Tibial artery (tissue), 4 donors: ENCODE measurements around the gene SYK.
"Not testable (repeated sequence)": the region's sequence is repeated elsewhere in the genome, so short reads cannot be mapped to it uniquely, and the experiment has no call there.

Source experiments
- DNase-seq, 2 donors: peaks; one replicate each; pipeline ENCODE4 v3.0.0-alpha.2; 2019
- H3K27ac ChIP-seq, 2 donors: fragments of 200-600 bp; sonication (generic) in 1 of 2; 1 replicate in 1 of 2; 2 replicates in 1 of 2; pipeline ENCODE4 v1.5.1; 2018 to 2019; ENCODE audit warnings: mild to moderate bottlenecking in 1 of 2
- H3K27me3 ChIP-seq, 2 donors: fragments of 200-600 bp; sonication (generic) in 1 of 2; one replicate each; pipeline versions ENCODE4 v1.5.1 to v1.6.0; 2016 to 2019
- H3K36me3 ChIP-seq, 3 donors: fragments of 200-600 bp; sonication (generic) in 2 of 3; one replicate each; pipeline ENCODE4 v1.5.1; 2016 to 2019; ENCODE audit warnings: mild to moderate bottlenecking in 2 of 3
- H3K4me1 ChIP-seq, 4 donors: fragments of 200-600 bp; sonication (generic) in 2 of 4; 1 replicate in 3 of 4; 2 replicates in 1 of 4; pipeline ENCODE4 v1.5.1; 2016 to 2019
- H3K4me3 ChIP-seq, 2 donors: fragments of 200-600 bp; sonication (generic) in 1 of 2; 1 replicate in 1 of 2; 2 replicates in 1 of 2; pipeline ENCODE4 v1.5.1; 2018 to 2019; ENCODE audit warnings: mild to moderate bottlenecking in 2 of 2
- H3K9me3 ChIP-seq, 3 donors: fragments of 200-600 bp; sonication (generic) in 1 of 3; one replicate each; pipeline ENCODE4 v1.5.1; 2016 to 2019
- CTCF ChIP-seq, 2 experiments: fragments of 200-600 bp in 1 of 2; fragments of 450-650 bp in 1 of 2; IDR thresholded peaks; one replicate each; pipeline ENCODE4 v1.5.1; 2017 to 2019; ENCODE audit warnings: antibody characterized with exemption in 2 of 2, mild to moderate bottlenecking in 1 of 2, moderate library complexity in 1 of 2
- intact Hi-C: fragments of 100-400 bp; cut with DNase I; formaldehyde crosslinking; loops from one replicate; pipeline ENCODE4 v1.15.0; 2023; ENCODE audit warnings: low total_unique reads

The SYK gene

DNA sequence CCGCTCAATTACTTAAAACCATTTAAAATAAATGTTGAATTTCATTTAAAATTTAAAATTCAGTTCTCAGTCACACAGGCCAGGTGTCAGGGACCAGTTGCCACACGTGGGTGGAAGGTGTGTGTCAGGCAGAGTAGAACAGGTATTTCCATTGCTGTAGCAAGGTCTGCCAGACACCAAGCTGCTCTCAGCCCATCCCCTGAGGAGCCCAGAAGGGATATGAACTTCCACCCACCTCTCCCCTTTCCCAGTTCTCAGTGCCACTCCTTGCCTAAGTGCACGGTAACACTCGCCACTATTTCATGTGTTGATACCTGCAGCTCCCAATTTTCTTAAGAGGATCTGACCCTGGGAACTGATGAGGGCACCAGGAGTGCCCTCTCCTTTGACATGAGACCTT is 12.7 kb downstream of the SYK start:
- Histone ChIP-seq H3K9me3 (no peaks in the 10 kb centered on the region), H3K4me3 (no peak overlapping the region), H3K4me1 (no peaks in the 10 kb centered on the region), H3K27ac (no peak overlapping the region), H3K36me3 (no peaks in the 10 kb centered on the region), H3K27me3 (peaks cover 0 to 9% of the 10 kb centered on the region in 2 donors)
- no peak for TF ChIP-seq CTCF (IDR thresholded peaks at IDR 0.05)
- intact Hi-C loops, result no loop called here
- no peak for DNase-seq

- Histone ChIP-seq H3K27me3 (peaks cover 0 to under 1% of the 10 kb centered on the region in 2 donors), H3K4me1 (no peaks in the 10 kb centered on the region), H3K27ac (no peak overlapping the region), H3K4me3 (no peak overlapping the region), H3K36me3 (no peaks in the 10 kb centered on the region), H3K9me3 (no peaks in the 10 kb centered on the region)
- TF ChIP-seq CTCF (IDR thresholded peaks at IDR 0.05), result no peak
- DNase-seq, result peak in 1 of 2 donors; percentile 75
- intact Hi-C loops, result no loop called here
Measured at GRCh38 chr9:90815183-90815943, 13.7 kb downstream of the SYK start.

GRCh38 chr9:90815944-90816357 is 14.3 kb downstream of the SYK start:
- no peak for DNase-seq
- no peaks in the 10 kb centered on the region for H3K27me3 ChIP-seq
- H3K9me3 ChIP-seq, result no peaks in the 10 kb centered on the region
- H3K4me3 ChIP-seq, result no peak overlapping the region
- TF ChIP-seq CTCF (IDR thresholded peaks at IDR 0.05), result no peak
- no peaks in the 10 kb centered on the region for H3K4me1 ChIP-seq
- intact Hi-C loops, result no loop called here
- H3K27ac ChIP-seq, result no peak overlapping the region
- H3K36me3 ChIP-seq, result no peaks in the 10 kb centered on the region

- H3K4me1 ChIP-seq, result no peaks in the 10 kb centered on the region
- H3K36me3 ChIP-seq, result no peaks in the 10 kb centered on the region
- no peak overlapping the region for H3K4me3 ChIP-seq
- H3K27ac ChIP-seq, result no peak overlapping the region
- H3K27me3 ChIP-seq, result no peaks in the 10 kb centered on the region
- intact Hi-C loops, result no loop called here
- DNase-seq, result no peak
- H3K9me3 ChIP-seq, result no peaks in the 10 kb centered on the region
- no peak for TF ChIP-seq CTCF (IDR thresholded peaks at IDR 0.05)
Measured at GRCh38 chr9:90816690-90817089, 15.1 kb downstream of the SYK start.

- Histone ChIP-seq H3K9me3 (no peaks in the 10 kb centered on the region), H3K27me3 (no peaks in the 10 kb centered on the region), H3K36me3 (no peaks in the 10 kb centered on the region), H3K4me3 (no peak overlapping the region), H3K27ac (no peak overlapping the region), H3K4me1 (no peaks in the 10 kb centered on the region)
- intact Hi-C loops, result no loop called here
- no peak for DNase-seq
- TF ChIP-seq CTCF (IDR thresholded peaks at IDR 0.05), result no peak
Measured at GRCh38 chr9:90818279-90818678, 16.7 kb downstream of the SYK start.

- H3K4me3 ChIP-seq, H3K27ac ChIP-seq, H3K27me3 ChIP-seq, H3K36me3 ChIP-seq, DNase-seq, intact Hi-C loops, H3K4me1 ChIP-seq, H3K9me3 ChIP-seq: not testable (repeated sequence)
Measured at GRCh38 chr9:90820406-90820805, 18.8 kb downstream of the SYK start.

GRCh38 chr9:90821236-90821635 is 19.6 kb downstream of the SYK start:
- H3K4me1 ChIP-seq, DNase-seq, H3K36me3 ChIP-seq, H3K9me3 ChIP-seq, intact Hi-C loops, H3K27me3 ChIP-seq, H3K4me3 ChIP-seq, H3K27ac ChIP-seq: not testable (repeated sequence)
